ENCODE results near the gene AGRN.

- no peak for TF ChIP-seq CTCF (IDR thresholded peaks at IDR 0.05)
- no peak for TF ChIP-seq POLR2A (IDR thresholded peaks at IDR 0.05)
These were observed 75.1 kb downstream of the AGRN start for GRCh38 chr1:1094981-1095380.

All from Peyer's patch (tissue), 4 donors.